Trophoblast cell (in vitro differentiated cells and primary cell): ENCODE data around the gene SH3BP5.
A peak's percentile ranks its signal among the peaks of the same experiment; 100 is the strongest.

Experiments
- DNase-seq, 2 donors: peaks; one replicate each; pipeline ENCODE4 v3.0.0-alpha.2; 2016
- H2AFZ ChIP-seq: 2 replicates; pipeline ENCODE4 v1.6.1; 2013; ENCODE audit warnings: low read length, moderate library complexity, mild to moderate bottlenecking; ENCODE audit not compliant: insufficient read depth, poor library complexity
- H2AK5ac ChIP-seq: 2 replicates; pipeline ENCODE4 v1.6.1; 2013; ENCODE audit warnings: mild to moderate bottlenecking, low read length
- H2BK120ac ChIP-seq: 2 replicates; pipeline ENCODE4 v1.6.1; 2013; ENCODE audit warnings: low read length, mild to moderate bottlenecking, moderate library complexity; ENCODE audit not compliant: insufficient read depth, poor library complexity
- H2BK12ac ChIP-seq: 2 replicates; pipeline ENCODE4 v1.6.1; 2013; ENCODE audit warnings: mild to moderate bottlenecking, low read length, moderate library complexity
- H2BK5ac ChIP-seq: 2 replicates; pipeline ENCODE4 v1.6.1; 2013; ENCODE audit warnings: low read length, low read depth, moderate library complexity, mild to moderate bottlenecking; ENCODE audit not compliant: poor library complexity
- H3K14ac ChIP-seq: 2 replicates; pipeline ENCODE4 v1.6.1; 2013; ENCODE audit warnings: mild to moderate bottlenecking, low read length
- H3K18ac ChIP-seq: 2 replicates; pipeline ENCODE4 v1.6.1; 2013; ENCODE audit warnings: mild to moderate bottlenecking, low read length
- H3K23ac ChIP-seq: 2 replicates; pipeline ENCODE4 v1.6.1; 2013; ENCODE audit warnings: low read length
- H3K27ac ChIP-seq: 2 replicates; pipeline ENCODE4 v1.5.1; 2013; ENCODE audit warnings: low read depth, mild to moderate bottlenecking, inconsistent platforms, low read length, moderate library complexity
- H3K27me3 ChIP-seq: 2 replicates; pipeline ENCODE4 v1.6.1; 2013; ENCODE audit warnings: inconsistent platforms, mild to moderate bottlenecking, low read length, moderate library complexity; ENCODE audit not compliant: insufficient read depth
- H3K36me3 ChIP-seq, 2 experiments: 1 replicate in 1 of 2; 2 replicates in 1 of 2; pipeline ENCODE4 v1.6.1; 2013; ENCODE audit warnings: low read length in 2 of 2, mild to moderate bottlenecking in 2 of 2, moderate library complexity in 1 of 2; ENCODE audit not compliant: insufficient read depth in 2 of 2, control insufficient read depth in 1 of 2
- H3K4ac ChIP-seq: 2 replicates; pipeline ENCODE4 v1.6.1; 2013; ENCODE audit warnings: low read depth, mild to moderate bottlenecking, low read length, moderate library complexity
- H3K4me1 ChIP-seq, 2 experiments: 1 replicate in 1 of 2; 2 replicates in 1 of 2; pipeline ENCODE4 v1.6.1; 2013; ENCODE audit warnings: low read length in 2 of 2, mild to moderate bottlenecking in 2 of 2, moderate library complexity in 1 of 2; ENCODE audit not compliant: insufficient read depth in 2 of 2, control insufficient read depth in 1 of 2
- H3K4me2 ChIP-seq: 2 replicates; pipeline ENCODE4 v1.6.1; 2013; ENCODE audit warnings: inconsistent platforms, mild to moderate bottlenecking, low read length, moderate library complexity
- H3K4me3 ChIP-seq: 2 replicates; pipeline ENCODE4 v1.5.1; 2013; ENCODE audit warnings: mild to moderate bottlenecking, low read depth, low read length, inconsistent platforms
- H3K79me1 ChIP-seq: one replicate; pipeline ENCODE4 v1.6.1; 2013; ENCODE audit warnings: low read length
- H3K79me2 ChIP-seq: 2 replicates; pipeline ENCODE4 v1.6.1; 2013; ENCODE audit warnings: low read length, mild to moderate bottlenecking; ENCODE audit not compliant: control insufficient read depth, insufficient read depth, poor library complexity
- H3K9ac ChIP-seq: 2 replicates; pipeline ENCODE4 v1.6.1; 2013; ENCODE audit warnings: mild to moderate bottlenecking, low read length
- H3K9me3 ChIP-seq: 2 replicates; pipeline ENCODE4 v1.6.1; 2013; ENCODE audit warnings: low read depth, mild to moderate bottlenecking, control low read depth, inconsistent platforms, low read length; ENCODE audit not compliant: insufficient read depth
- H4K12ac ChIP-seq: 2 replicates; pipeline ENCODE4 v1.6.1; 2013; ENCODE audit warnings: low read depth, mild to moderate bottlenecking, low read length, moderate library complexity
- H4K8ac ChIP-seq: 2 replicates; pipeline ENCODE4 v1.6.1; 2013; ENCODE audit warnings: low read depth, mild to moderate bottlenecking, low read length, moderate library complexity
- H4K91ac ChIP-seq: one replicate; pipeline ENCODE4 v1.6.1; 2013; ENCODE audit warnings: low read depth, mild to moderate bottlenecking, low read length, moderate library complexity
- WGBS: extraction: QIAGEN DNeasy Blood & Tissue Kit; methylation state at CpG from one replicate; pipeline ENCODE4 v1.1.7; 2013; ENCODE audit warnings: missing lambda C conversion rate; ENCODE audit not compliant: insufficient read length, insufficient coverage; ENCODE audit errors: extremely low coverage; 5-methylcytosine and 5-hydroxymethylcytosine counted together

SH3BP5 gene

GRCh38 chr3:15262021-15262420 lies 70.4 kb downstream of the SH3BP5 start:
- Histone ChIP-seq H3K79me2 (peaks cover 5% of the 10 kb centered on the region), H3K36me3 (peaks cover 48 to 66% of the 10 kb centered on the region in 2 experiments), H2AFZ (no peak overlapping the region), H3K23ac (no peak overlapping the region), H4K91ac (no peak overlapping the region), H3K4me1 (peaks cover 0 to 3% of the 10 kb centered on the region in 2 experiments), H3K14ac (no peak overlapping the region), H3K79me1 (no peaks in the 10 kb centered on the region), H2BK5ac (no peak overlapping the region), H3K9me3 (no peaks in the 10 kb centered on the region), H3K4ac (no peak overlapping the region), H3K27ac (no peak overlapping the region), H4K8ac (no peak overlapping the region), H3K9ac (no peak overlapping the region), H3K18ac (peak overlapping the region; percentile 33), H3K27me3 (no peaks in the 10 kb centered on the region), H4K12ac (no peak overlapping the region), H3K4me2 (no peak overlapping the region), H2BK120ac (no peak overlapping the region), H2BK12ac (no peak overlapping the region), H2AK5ac (no peak overlapping the region), H3K4me3 (no peak overlapping the region)
- no peak for DNase-seq
- WGBS: no CpG with 5 or more reads among the region's 9 CpGs

- DNase-seq: no peak
- H4K8ac ChIP-seq: no peak overlapping the region
- no peak overlapping the region for H2BK5ac ChIP-seq
- H2AFZ ChIP-seq: no peak overlapping the region
- no peak overlapping the region for H2BK120ac ChIP-seq
- H3K36me3 ChIP-seq: peaks cover 48 to 65% of the 10 kb centered on the region in 2 experiments
- H3K79me2 ChIP-seq: peaks cover 1% of the 10 kb centered on the region
- H3K14ac ChIP-seq: no peak overlapping the region
- H3K9ac ChIP-seq: no peak overlapping the region
- no peak overlapping the region for H3K23ac ChIP-seq
- H3K27me3 ChIP-seq: no peaks in the 10 kb centered on the region
- no peak overlapping the region for H4K12ac ChIP-seq
- no peak overlapping the region for H3K4me2 ChIP-seq
- H3K4ac ChIP-seq: no peak overlapping the region
- H3K18ac ChIP-seq: peak overlapping the region; percentile 46
- H3K79me1 ChIP-seq: no peaks in the 10 kb centered on the region
- no peak overlapping the region for H2AK5ac ChIP-seq
- no peak overlapping the region for H2BK12ac ChIP-seq
- no peak overlapping the region for H3K27ac ChIP-seq
- H4K91ac ChIP-seq: no peak overlapping the region
- H3K4me1 ChIP-seq: peaks cover 0 to 3% of the 10 kb centered on the region in 2 experiments
- no peaks in the 10 kb centered on the region for H3K9me3 ChIP-seq
- H3K4me3 ChIP-seq: no peak overlapping the region
Measured at GRCh38 chr3:15261274-15261673, 71.1 kb downstream of the SH3BP5 start.

- no peak overlapping the region for H3K23ac ChIP-seq
Measured at GRCh38 chr3:15260531-15260930, 71.9 kb downstream of the SH3BP5 start.

GRCh38 chr3:15258720-15259119 lies 73.7 kb downstream of the SH3BP5 start:
- Histone ChIP-seq H3K14ac (no peak overlapping the region), H3K27ac (no peak overlapping the region), H3K23ac (no peak overlapping the region), H2BK5ac (no peak overlapping the region), H2AK5ac (no peak overlapping the region), H3K18ac (no peak overlapping the region), H3K79me1 (no peaks in the 10 kb centered on the region), H3K4me2 (no peak overlapping the region), H4K8ac (no peak overlapping the region), H3K9ac (no peak overlapping the region), H2BK120ac (no peak overlapping the region), H3K9me3 (no peaks in the 10 kb centered on the region), H2BK12ac (no peak overlapping the region), H4K12ac (no peak overlapping the region), H3K27me3 (no peaks in the 10 kb centered on the region), H3K79me2 (no peaks in the 10 kb centered on the region), H3K4ac (no peak overlapping the region), H2AFZ (no peak overlapping the region), H3K4me1 (peaks cover 0 to 3% of the 10 kb centered on the region in 2 experiments), H3K36me3 (peaks cover 47 to 68% of the 10 kb centered on the region in 2 experiments), H3K4me3 (no peak overlapping the region), H4K91ac (no peak overlapping the region)
- WGBS: no CpG with 5 or more reads among the region's 7 CpGs
- no peak for DNase-seq

More at GRCh38 chr3:15260531-15260930, 71.9 kb downstream of the SH3BP5 start:
- Histone ChIP-seq H3K4me3 (no peak overlapping the region), H3K27ac (no peak overlapping the region), H3K4me2 (no peak overlapping the region), H3K36me3 (peaks cover 42 to 64% of the 10 kb centered on the region in 2 experiments), H3K4ac (no peak overlapping the region), H2BK5ac (no peak overlapping the region), H2AK5ac (no peak overlapping the region), H3K27me3 (no peaks in the 10 kb centered on the region), H3K79me2 (no peaks in the 10 kb centered on the region), H3K9ac (no peak overlapping the region), H2AFZ (no peak overlapping the region), H4K12ac (no peak overlapping the region), H3K9me3 (no peaks in the 10 kb centered on the region), H2BK12ac (no peak overlapping the region), H3K79me1 (no peaks in the 10 kb centered on the region), H4K91ac (no peak overlapping the region), H3K14ac (no peak overlapping the region), H2BK120ac (no peak overlapping the region), H4K8ac (no peak overlapping the region), H3K4me1 (peaks cover 0 to 3% of the 10 kb centered on the region in 2 experiments), H3K18ac (no peak overlapping the region)
- DNase-seq: no peak
- WGBS: no CpG with 5 or more reads among the region's 4 CpGs
